GM19043 (cell line): ENCODE data around the gene PFDN2.
"Not testable (repeated sequence)": the region's sequence is repeated elsewhere in the genome, so short reads cannot be mapped to it uniquely, and the experiment has no call there.

Experiments used
- ATAC-seq: cut with Tn5 transposase; IDR thresholded peaks from one replicate; pipeline ENCODE4 v1.9.1; 2021; ENCODE audit warnings: low read depth; ENCODE audit not compliant: unreplicated experiment

The PFDN2 gene

GRCh38 chr1:161139766-161140165 is 21.9 kb upstream of the PFDN2 start:
- ATAC-seq, result no peak

DNA sequence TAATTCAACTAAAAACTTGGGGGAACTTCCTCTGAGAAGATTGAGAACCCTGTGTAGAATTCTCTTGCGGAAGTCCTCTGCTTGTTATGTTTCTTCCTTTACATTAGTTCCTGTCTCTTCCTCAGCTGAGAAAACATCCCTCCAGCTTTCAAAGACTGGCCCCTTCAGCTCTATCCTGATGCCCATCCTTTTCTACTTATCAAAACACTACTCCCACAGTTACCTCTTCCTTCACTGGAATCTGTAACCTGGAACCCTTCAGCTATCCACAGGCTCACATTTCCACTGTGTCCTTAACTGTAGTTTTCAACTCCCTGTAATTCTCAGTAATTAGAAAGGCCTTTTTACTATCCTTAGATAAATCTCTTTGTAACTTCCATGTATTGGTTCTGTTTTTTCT is 20.6 kb upstream of the PFDN2 start:
- ATAC-seq, result no peak

GRCh38 chr1:161137881-161138280 is 20.0 kb upstream of the PFDN2 start:
- no peak for ATAC-seq

DNA sequence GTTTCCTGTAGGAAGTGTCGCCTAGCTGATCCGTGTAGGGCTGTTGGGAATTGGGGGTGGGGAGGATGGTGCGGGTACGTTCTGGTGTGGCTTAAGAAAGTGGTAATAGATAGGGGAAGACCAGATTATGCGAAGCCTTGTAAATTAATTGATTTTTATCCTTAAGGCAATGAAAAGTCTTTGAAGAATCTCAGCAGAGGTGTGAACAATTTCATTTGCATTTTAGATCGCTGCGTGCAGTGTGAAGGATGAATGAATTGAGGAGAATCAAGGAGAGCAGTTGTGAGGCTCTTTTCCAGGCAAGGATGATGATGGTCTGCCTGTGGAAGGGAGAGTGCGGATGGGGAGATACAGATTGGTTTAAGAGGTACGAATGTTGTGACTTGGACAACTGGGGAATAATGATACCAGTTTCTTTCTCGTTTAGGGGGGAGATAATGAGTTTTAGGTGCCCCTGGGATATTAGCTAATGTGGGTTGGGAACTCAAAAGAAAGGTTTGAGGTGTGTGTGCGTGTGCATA is 15.4 kb upstream of the PFDN2 start:
- ATAC-seq, result no peak

- peak; percentile 98 for ATAC-seq
These were observed 14.8 kb upstream of the PFDN2 start, which contains the start of gene DEDD for GRCh38 chr1:161132410-161133219. Gene DEDD (minus strand): TSS chr1:161132667. CDS start chr1:161124462, 8,205 bp downstream.

DNA sequence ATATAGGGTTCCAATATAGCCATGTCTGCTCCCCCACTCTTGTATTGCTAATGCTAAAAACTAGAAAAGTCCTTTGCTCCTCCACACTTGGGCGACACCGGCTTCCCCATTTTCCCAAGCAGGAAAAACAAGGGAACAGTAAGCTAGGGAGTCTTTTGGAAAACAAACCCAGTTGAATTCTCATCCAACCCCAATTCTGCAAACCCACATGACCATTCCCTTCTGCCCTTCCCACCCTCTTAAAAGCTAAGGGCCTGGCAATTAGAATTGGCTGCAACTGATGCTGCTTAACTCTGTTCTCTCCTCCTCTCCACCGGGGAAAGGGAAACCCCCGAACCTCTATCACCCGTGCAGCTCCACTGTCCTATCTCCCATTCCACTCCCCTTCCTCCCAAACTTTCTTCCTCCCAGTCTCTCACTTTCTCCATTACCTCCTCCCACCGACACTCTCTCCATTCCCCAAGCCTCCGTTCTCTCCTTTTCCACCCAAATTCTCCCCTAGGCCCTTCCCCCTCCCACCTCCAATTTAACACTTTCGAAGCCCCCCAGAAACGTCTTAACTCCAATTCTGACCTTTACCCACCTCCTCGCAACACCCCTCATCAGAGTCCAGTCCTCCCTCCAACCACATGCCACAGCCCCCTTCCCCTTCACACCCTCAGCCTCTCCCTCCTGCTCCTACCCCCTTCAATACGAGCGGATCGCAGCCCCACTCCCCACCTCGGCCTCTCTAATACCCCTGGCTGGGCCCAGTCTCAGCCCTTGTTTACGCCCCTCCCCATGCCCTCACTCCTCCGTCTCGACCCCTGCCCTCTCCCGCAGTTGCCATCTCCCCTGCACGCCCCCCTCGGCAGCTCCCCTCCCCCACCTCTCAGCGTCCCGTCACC is 13.9 kb upstream of the PFDN2 start:
- no peak for ATAC-seq

DNA sequence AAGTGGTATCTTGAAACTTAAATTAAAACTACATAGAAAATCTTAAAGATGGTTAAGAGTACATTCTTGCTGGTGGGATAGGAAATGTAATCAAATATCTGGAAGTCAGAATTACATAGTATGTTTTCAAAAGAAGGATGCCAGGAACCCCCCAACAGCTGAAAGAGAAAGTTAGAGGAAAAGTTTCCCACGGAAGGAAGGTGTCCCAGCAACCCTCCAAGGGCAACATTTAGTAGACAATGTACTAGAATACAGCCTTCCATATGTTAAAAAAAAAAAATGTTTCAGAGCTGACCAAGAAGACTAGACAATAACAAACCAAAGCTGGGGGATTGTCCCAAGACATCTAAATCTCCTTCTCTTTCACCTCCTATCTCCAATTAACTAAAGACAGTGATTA is 12.4 kb upstream of the PFDN2 start:
- ATAC-seq, result no peak

DNA sequence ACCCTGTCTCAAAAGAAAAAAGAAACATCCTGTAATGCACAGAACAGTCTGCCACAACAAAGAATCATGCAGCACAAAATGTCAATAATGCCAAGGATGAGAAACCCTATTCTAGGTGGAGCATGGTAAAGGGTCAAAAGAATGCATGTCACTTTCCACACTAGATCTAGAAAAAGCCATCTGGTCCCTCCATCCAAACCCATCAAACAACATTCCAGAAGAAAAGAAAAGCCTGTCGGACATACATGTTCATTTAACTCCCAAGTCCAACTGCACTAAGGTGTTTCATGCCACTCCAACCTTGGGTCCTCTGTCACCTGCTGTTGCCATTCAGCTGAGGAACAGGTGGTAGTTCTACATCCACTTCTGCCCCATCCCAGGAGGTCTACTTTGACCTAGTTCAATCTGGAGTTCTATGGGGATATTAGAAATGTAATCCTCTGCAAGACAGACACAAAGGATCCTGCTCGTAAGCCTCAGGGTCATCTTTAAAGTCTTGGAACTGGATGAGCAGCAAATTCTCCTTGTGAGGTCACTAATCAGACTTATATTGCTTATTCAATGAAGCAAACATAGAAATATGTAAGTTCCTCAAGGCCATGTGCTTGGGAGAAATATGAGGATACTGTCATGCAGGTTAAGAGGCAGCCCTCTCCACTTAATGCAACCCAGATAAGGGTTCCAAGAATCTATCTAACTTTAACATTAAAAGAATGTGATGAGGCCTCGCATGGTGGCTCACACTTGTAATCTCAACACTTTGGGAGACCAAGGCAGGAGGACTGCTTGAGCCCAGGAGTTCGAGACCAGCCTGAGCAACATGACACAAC is 11.0 kb upstream of the PFDN2 start:
- ATAC-seq, result no peak

DNA sequence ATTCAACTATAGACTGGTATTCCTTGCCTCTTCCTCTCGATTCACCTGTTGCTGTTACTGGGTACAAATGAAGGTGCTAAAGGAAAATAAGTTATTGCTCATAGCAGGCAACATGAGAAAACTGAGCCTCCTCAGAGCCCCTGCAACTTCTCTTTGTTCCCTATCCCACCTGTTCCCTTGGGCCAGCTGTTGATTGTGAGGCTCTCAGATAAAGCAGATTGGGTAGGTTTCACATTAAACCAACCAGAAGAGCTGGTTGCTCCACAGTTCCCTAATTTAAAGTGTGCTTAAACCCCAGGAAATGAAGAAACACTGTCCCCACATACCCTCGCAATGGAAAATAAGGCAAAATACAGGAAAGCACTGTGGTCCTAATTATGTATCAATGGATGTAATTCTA is 9.8 kb upstream of the PFDN2 start:
- no peak for ATAC-seq

- ATAC-seq, result no peak
These were observed 5.1 kb upstream of the PFDN2 start for GRCh38 chr1:161122967-161123366.

DNA sequence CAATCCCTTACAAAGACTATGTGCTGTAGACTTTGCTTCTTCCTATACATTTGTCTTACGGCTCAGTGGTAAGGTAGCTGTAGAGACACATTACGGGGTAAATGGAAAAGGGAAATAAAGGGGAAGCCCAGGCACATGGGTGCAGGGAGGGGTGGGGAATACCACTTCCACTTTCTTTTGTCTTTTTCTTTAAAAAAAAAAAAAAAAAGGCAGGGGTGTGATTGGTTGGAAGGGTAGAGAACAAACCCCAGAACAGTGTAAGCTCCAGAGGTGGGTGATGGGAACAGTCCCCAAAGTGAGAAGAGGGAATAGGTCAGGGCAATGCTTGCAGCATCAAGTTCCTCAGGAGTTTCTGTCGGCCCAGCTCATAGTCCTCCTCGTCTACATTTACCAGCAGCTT is 4.0 kb upstream of the PFDN2 start:
- ATAC-seq, result no peak

GRCh38 chr1:161121042-161121650 is 3.3 kb upstream of the PFDN2 start:
- no peak for ATAC-seq

DNA sequence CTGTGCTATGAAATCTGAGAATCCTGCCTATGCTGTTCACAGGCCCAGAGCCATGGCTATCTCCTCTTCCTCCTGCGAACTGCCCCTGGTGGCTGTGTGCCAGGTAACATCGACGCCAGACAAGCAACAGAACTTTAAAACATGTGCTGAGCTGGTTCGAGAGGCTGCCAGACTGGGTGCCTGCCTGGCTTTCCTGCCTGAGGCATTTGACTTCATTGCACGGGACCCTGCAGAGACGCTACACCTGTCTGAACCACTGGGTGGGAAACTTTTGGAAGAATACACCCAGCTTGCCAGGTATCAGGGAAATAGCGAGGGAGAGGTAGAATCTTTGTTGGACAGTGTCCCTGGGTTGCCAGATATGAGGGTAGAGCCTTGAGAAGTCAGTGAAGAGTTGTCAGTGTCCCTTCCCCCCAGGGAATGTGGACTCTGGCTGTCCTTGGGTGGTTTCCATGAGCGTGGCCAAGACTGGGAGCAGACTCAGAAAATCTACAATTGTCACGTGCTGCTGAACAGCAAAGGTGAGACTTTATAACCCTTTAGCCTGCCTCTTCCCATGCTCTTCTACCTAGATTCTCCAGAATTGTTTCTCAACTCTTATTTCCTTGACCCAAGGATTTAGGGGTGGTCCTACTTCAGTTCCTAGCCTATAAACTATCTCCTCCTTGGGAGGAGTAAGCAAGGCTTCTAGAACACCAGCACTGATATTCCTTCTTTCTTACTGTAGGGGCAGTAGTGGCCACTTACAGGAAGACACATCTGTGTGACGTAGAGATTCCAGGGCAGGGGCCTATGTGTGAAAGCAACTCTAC is 1.5 kb upstream of the PFDN2 start:
- ATAC-seq, result peak; percentile 46

- not testable (repeated sequence) for ATAC-seq
These were observed 1.9 kb downstream of the PFDN2 start for GRCh38 chr1:161115961-161116360.

DNA sequence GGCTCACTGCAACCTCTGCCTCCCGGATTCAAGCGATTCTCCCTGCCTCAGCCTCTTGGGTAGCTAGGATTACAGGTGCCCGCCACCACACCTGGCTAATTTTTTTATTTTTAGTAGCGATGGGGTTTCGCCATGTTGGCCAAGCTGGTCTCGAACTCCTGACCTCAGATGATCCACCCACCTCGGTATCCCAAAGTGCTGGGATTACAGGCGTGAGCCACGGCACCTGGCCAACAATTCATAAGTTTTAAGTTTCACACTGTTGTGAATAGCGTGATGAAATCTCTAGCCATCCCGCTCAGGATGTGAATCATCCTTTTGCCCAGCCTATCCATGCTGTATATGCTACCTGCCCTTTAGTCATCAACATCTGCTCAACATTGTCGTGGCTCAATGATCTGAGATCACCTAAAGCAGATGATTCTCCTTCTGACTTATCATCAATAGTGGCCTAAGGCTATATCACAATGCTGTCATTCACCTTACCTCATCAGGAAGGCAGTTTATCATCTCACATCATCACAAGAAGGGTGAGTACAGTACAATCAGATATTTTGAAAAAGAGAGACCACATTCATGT is 2.6 kb downstream of the PFDN2 start:
- no peak for ATAC-seq

DNA sequence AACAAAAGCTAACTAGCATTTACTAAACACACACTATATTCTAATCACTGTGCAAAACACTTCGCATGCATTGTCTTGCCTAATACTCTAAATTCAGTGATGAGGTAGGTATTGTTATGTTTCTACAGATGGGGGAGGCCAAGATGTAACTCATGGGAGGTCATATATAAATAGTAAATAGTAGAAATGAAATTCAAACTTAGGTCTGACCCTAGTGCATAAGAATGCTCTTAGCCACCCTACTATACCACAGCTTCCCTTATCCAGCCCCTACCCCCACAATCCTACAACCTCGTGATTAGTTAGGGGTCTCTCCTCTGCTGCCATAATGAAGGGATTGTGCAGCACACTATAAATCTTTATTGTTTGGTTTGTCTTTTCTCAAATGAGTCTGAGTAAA is 3.3 kb downstream of the PFDN2 start:
- ATAC-seq, result no peak

DNA sequence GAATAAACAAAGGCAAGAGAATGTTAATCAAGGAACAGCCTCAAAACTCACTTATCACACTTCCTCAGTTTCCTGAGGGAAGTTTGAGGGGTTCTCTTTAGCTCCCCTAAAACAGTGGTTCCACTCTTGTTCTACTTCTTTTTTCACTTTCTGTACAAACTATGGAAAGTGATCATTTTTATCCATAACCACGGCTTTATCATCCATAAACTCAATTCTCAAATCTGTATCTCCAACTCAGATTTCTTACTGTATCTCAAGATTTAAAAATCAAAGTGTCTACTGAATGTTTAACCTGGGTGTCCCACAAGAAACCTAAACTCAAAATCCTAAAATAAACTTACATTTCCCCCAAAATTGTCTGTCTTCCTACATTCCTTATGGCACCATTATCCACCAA is 3.9 kb downstream of the PFDN2 start:
- no peak for ATAC-seq

- ATAC-seq, result no peak
These were observed 6.3 kb downstream of the PFDN2 start for GRCh38 chr1:161111527-161111926.

DNA sequence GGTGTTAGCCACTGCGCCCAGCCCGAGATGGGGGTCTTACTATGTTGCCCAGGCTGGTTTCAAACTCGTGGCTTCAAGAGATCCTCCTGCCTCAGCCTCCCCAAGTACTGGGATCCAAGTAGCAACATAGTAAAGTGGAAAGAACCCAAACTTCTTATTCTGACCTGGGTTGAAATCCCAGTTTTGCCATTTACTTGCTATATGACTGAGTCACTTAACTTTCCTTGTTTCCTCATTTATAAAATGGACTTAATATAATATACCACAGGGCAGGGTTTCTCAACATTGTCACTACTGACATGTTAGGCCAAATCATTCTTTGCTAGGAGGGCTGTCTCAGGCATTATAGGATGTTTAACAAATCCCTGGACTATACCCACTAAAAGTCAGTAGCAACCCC is 6.7 kb downstream of the PFDN2 start:
- no peak for ATAC-seq
